ENCODE results near the gene NMNAT3. TPM values are rescaled to one million over a fixed set of nuclear protein-coding genes. Genes with fewer than 3 reads are reported as not detected.

Gene NMNAT3
- total RNA-seq, 2 experiments from 2014 or later, result 0.15 TPM; not detected in 1

DNA sequence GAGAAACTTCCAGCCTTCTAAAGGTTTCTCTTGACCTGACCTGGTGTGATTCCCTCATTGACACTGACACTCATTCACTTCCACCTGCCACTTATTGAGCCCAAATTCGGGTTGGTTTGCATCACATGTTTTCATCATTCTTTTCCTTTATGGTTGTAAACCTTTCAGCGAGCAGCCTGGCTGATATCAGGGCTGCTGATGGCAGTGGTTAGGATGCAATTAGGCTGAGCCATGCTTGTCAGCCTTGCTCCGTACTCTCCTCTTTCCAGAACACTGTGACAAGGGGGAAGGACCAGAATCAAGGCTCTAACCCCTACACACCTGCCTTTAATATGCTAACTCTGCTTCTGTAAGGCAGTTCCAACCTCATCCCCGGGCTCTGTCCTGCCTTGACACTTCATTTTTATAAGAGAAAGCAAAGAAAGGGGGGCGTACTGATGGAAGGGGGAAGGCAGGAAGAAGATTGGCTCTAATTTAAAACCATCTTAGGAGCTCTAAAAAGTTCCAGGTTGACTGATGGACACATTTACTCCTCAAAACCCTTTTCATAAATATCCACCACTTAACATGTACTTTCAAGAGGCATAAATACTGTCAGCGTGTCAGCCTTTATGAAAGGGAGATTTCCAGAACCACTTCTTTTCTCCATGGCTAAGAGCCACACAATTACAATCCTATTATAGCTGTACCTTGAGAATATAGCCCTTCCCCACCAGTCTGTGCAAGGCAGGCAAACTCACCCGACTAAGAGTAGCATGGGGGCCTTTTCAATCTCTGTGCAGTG, 5.7 kb downstream of the NMNAT3 start:
- CTCF ChIA-PET (ENCODE audit: unreplicated experiment), result no interaction called here
- intact Hi-C loops (cut with micrococcal nuclease; ENCODE audit: unreplicated experiment), result no loop called here

DNA sequence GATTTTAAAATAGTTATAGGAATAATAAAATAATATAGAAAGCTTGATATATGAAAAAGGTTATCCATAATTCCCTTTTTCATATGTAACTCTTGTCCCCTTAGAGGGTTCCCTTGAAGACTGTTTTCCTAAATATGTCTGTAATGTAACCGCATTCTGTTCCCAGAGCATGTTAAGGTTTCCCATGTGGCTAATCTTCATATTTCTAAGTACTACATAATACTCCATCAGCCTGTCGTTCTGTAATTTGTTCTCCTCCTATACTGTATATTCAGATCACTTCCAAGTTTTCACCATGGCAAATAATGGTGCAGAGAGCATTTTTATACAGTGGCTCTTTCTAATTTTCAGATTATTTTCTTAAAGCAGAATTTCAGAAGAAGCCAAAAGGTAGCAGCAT, 6.7 kb downstream of the NMNAT3 start:
- Histone ChIP-seq H3K9me2 (ENCODE audit: insufficient read depth, low read length) (no peaks in the 10 kb centered on the region), H3K4me3 (ENCODE audit: low read depth, low read length, poor library complexity, severe bottlenecking) (no peak overlapping the region), H4K20me1 (ENCODE audit: insufficient read depth, low read length) (no peaks in the 10 kb centered on the region), H3K36me3 (ENCODE audit: insufficient read depth, low read length) (no peaks in the 10 kb centered on the region), H3K4me2 (ENCODE audit: low read length) (no peak overlapping the region), H3K27ac (ENCODE audit: low read depth, low read length, poor library complexity, severe bottlenecking) (no peak overlapping the region), H3K79me2 (ENCODE audit: insufficient read depth, low read depth, low read length) (no peaks in the 10 kb centered on the region), H2AFZ (ENCODE audit: low read length) (no peak overlapping the region), H3K9me3 (ENCODE audit: low read length) (no peaks in the 10 kb centered on the region), H3K4me1 (ENCODE audit: insufficient read depth, low read length, poor library complexity, severe bottlenecking) (no peaks in the 10 kb centered on the region)
- DNase-seq (ENCODE audit: low spot score), result no peak
- CTCF ChIA-PET (ENCODE audit: unreplicated experiment), result no interaction called here
- intact Hi-C loops (cut with micrococcal nuclease; ENCODE audit: unreplicated experiment), result no loop called here
- POLR2A ChIA-PET, result no interaction called here
- BruUV-seq (replicated peaks), result no TSS peak
- no peak for TF ChIP-seq EZH2phosphoT487 (IDR thresholded peaks at IDR 0.05; ENCODE audit: borderline replicate concordance, low read depth, low read length)
- TF ChIP-seq, protein P1, sequence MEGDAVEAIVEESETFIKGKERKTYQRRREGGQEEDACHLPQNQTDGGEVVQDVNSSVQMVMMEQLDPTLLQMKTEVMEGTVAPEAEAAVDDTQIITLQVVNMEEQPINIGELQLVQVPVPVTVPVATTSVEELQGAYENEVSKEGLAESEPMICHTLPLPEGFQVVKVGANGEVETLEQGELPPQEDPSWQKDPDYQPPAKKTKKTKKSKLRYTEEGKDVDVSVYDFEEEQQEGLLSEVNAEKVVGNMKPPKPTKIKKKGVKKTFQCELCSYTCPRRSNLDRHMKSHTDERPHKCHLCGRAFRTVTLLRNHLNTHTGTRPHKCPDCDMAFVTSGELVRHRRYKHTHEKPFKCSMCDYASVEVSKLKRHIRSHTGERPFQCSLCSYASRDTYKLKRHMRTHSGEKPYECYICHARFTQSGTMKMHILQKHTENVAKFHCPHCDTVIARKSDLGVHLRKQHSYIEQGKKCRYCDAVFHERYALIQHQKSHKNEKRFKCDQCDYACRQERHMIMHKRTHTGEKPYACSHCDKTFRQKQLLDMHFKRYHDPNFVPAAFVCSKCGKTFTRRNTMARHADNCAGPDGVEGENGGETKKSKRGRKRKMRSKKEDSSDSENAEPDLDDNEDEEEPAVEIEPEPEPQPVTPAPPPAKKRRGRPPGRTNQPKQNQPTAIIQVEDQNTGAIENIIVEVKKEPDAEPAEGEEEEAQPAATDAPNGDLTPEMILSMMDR (conservative IDR thresholded peaks at IDR 0.05; ENCODE audit: low read length), result no peak

More for the DNA sequence above, 5.7 kb downstream of the NMNAT3 start:
- H3K4me2 ChIP-seq (ENCODE audit: low read length), result no peak overlapping the region
- no peak for DNase-seq (ENCODE audit: low spot score)
- H3K9me3 ChIP-seq (ENCODE audit: low read length), result no peaks in the 10 kb centered on the region
- POLR2A ChIA-PET, result no interaction called here
- no peaks in the 10 kb centered on the region for H3K4me1 ChIP-seq (ENCODE audit: insufficient read depth, low read length, poor library complexity, severe bottlenecking)
- H3K79me2 ChIP-seq (ENCODE audit: insufficient read depth, low read depth, low read length), result no peaks in the 10 kb centered on the region
- no TSS peak for BruUV-seq (replicated peaks)
- no peaks in the 10 kb centered on the region for H3K36me3 ChIP-seq (ENCODE audit: insufficient read depth, low read length)
- H3K4me3 ChIP-seq (ENCODE audit: low read depth, low read length, poor library complexity, severe bottlenecking), result no peak overlapping the region
- no peak overlapping the region for H2AFZ ChIP-seq (ENCODE audit: low read length)
- TF ChIP-seq, protein P1 (conservative IDR thresholded peaks at IDR 0.05; ENCODE audit: low read length), result no peak
- TF ChIP-seq EZH2phosphoT487 (IDR thresholded peaks at IDR 0.05; ENCODE audit: borderline replicate concordance, low read depth, low read length), result no peak
- no peaks in the 10 kb centered on the region for H4K20me1 ChIP-seq (ENCODE audit: insufficient read depth, low read length)
- H3K27ac ChIP-seq (ENCODE audit: low read depth, low read length, poor library complexity, severe bottlenecking), result no peak overlapping the region
- H3K9me2 ChIP-seq (ENCODE audit: insufficient read depth, low read length), result no peaks in the 10 kb centered on the region

DNA sequence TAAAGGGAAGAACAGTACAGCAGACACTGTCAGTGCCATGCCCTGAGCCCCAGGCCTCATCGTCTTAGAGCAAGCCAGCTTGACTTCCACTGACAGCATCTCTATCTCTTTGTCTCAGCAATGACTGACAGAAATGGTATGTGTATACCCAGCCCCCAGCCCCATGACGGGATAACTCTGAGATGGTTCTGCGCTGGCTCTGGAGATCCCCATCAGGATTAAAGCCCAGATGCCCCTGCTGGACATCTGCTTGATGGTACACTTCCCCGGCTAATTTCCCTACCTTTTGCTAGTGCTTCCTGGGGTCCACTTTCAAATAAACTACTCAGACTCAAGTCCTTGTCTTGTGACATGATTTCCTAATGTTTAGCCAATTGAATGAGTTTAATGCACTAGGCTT, 7.6 kb downstream of the NMNAT3 start:
- CTCF ChIA-PET (ENCODE audit: unreplicated experiment), result no interaction called here
- intact Hi-C loops (cut with micrococcal nuclease; ENCODE audit: unreplicated experiment), result no loop called here
- no peaks in the 10 kb centered on the region for H3K4me1 ChIP-seq (ENCODE audit: insufficient read depth, low read length, poor library complexity, severe bottlenecking)

More for the DNA sequence above, 7.6 kb downstream of the NMNAT3 start:
- POLR2A ChIA-PET, result no interaction called here
- no peak overlapping the region for H3K27ac ChIP-seq (ENCODE audit: low read depth, low read length, poor library complexity, severe bottlenecking)
- H3K36me3 ChIP-seq (ENCODE audit: insufficient read depth, low read length), result no peaks in the 10 kb centered on the region
- H3K79me2 ChIP-seq (ENCODE audit: insufficient read depth, low read depth, low read length), result no peaks in the 10 kb centered on the region
- DNase-seq (ENCODE audit: low spot score), result no peak
- H3K9me2 ChIP-seq (ENCODE audit: insufficient read depth, low read length), result no peaks in the 10 kb centered on the region
- BruUV-seq (replicated peaks), result no TSS peak
- H4K20me1 ChIP-seq (ENCODE audit: insufficient read depth, low read length), result no peaks in the 10 kb centered on the region
- no peaks in the 10 kb centered on the region for H3K9me3 ChIP-seq (ENCODE audit: low read length)
- no peak for TF ChIP-seq EZH2phosphoT487 (IDR thresholded peaks at IDR 0.05; ENCODE audit: borderline replicate concordance, low read depth, low read length)
- TF ChIP-seq, protein P1 (conservative IDR thresholded peaks at IDR 0.05; ENCODE audit: low read length), result no peak
- H2AFZ ChIP-seq (ENCODE audit: low read length), result no peak overlapping the region
- H3K4me3 ChIP-seq (ENCODE audit: low read depth, low read length, poor library complexity, severe bottlenecking), result no peak overlapping the region
- H3K4me2 ChIP-seq (ENCODE audit: low read length), result no peak overlapping the region
